ENCODE measurements around the gene LRRC26. TPM values are rescaled to one million over a fixed set of nuclear protein-coding genes. Genes with fewer than 3 reads are reported as not detected.
A peak's percentile ranks its signal among the peaks of the same experiment; 100 is the strongest.

The LRRC26 gene
- total and polyA plus RNA-seq, 2 donors (not counting 3 experiments of a cell fraction or from before 2014, with no cell fraction given), result 0.08 TPM; not detected in 1

- H3K27me3 ChIP-seq (ENCODE audit: control insufficient read depth in 2 of 2, insufficient read depth in 2 of 2, low read length in 2 of 2), result no peaks in the 10 kb centered on the region
- H3K4me3 ChIP-seq (replicated peaks in 1 of 3; ENCODE audit: insufficient read depth in 1 of 3, low read depth in 1 of 3, low read length in 3 of 3), result peak overlapping the region; percentile 57 to 86 (median 64)
- intact Hi-C loops (cut with micrococcal nuclease), result loop anchor here (2.0 kb wide), 1 partner anchor 17 kb away; the partner anchor contains the start of genes NDOR1 and TMEM203
- H3K4me2 ChIP-seq (ENCODE audit: insufficient read depth, low read length), result peak overlapping the region; percentile 62
- ChIA-PET CTCF (interaction anchor here (0.9 to 3.1 kb wide), 8 partner anchors 11 to 159 kb away, joined by 3 to 30 read pairs (median 4); partner anchors contain the start of gene RNF224), POLR2A (interaction anchor here (1.3 kb wide), 1 partner anchor 52 kb away, joined by 7 read pairs; no protein-coding TSS in a partner anchor)
- H3K36me3 ChIP-seq (ENCODE audit: control insufficient read depth in 2 of 2, extremely low read depth in 1 of 2, insufficient read depth in 2 of 2, low read length in 2 of 2), result peaks cover 0 to 37% of the 10 kb centered on the region in 2 experiments
- FAIRE-seq, result no peak
- dilution Hi-C loops (cut with MboI; ENCODE audit: extremely low pct_ligation_motif_present, low sequenced_read_pairs), result no loop called here
- peak overlapping the region; percentile 73 for H2AFZ ChIP-seq (ENCODE audit: low read depth, low read length)
- H4K20me1 ChIP-seq (replicated peaks; ENCODE audit: control insufficient read depth, extremely low read depth, insufficient read depth, low read length), result no peaks in the 10 kb centered on the region
- H3K27ac ChIP-seq (ENCODE audit: insufficient read depth, low read depth, low read length), result no peak overlapping the region
- H3K9me3 ChIP-seq (replicated peaks; ENCODE audit: control insufficient read depth, insufficient read depth, low read length), result no peaks in the 10 kb centered on the region
- H3K9ac ChIP-seq (replicated peaks; ENCODE audit: extremely low read depth, insufficient read depth, low read length), result peak overlapping the region; percentile 61
- peaks cover 17% of the 10 kb centered on the region for H3K4me1 ChIP-seq (ENCODE audit: control insufficient read depth, extremely low read depth, insufficient read depth, low read length)
- no peaks in the 10 kb centered on the region for H3K9me1 ChIP-seq (replicated peaks; ENCODE audit: control insufficient read depth, extremely low read depth, insufficient read depth, low read length)
- BruUV-seq (replicated peaks), result TSS peak; percentile 66
- no peak for DNase-seq (ENCODE audit: low read depth, low spot score)
- peaks cover 33% of the 10 kb centered on the region for H3K79me2 ChIP-seq (ENCODE audit: control insufficient read depth, insufficient read depth, low read length)
- TF ChIP-seq GATA2 (IDR thresholded peaks at IDR 0.05; ENCODE audit: insufficient read depth, insufficient read length, low read depth, low read length), result no peak
- TF ChIP-seq POLR2A (IDR thresholded peaks at IDR 0.05; ENCODE audit: low read depth, low read length), result no peak
- TF ChIP-seq EZH2 (IDR thresholded peaks at IDR 0.05; ENCODE audit: borderline replicate concordance, low read depth, low read length, severe bottlenecking), result no peak
- no peak for TF ChIP-seq POLR2AphosphoS5 (IDR thresholded peaks at IDR 0.05; ENCODE audit: insufficient read depth, low read depth, low read length)
- TF ChIP-seq MYC (IDR thresholded peaks at IDR 0.05; ENCODE audit: low read depth, low read length), result no peak
- TF ChIP-seq, protein P1, sequence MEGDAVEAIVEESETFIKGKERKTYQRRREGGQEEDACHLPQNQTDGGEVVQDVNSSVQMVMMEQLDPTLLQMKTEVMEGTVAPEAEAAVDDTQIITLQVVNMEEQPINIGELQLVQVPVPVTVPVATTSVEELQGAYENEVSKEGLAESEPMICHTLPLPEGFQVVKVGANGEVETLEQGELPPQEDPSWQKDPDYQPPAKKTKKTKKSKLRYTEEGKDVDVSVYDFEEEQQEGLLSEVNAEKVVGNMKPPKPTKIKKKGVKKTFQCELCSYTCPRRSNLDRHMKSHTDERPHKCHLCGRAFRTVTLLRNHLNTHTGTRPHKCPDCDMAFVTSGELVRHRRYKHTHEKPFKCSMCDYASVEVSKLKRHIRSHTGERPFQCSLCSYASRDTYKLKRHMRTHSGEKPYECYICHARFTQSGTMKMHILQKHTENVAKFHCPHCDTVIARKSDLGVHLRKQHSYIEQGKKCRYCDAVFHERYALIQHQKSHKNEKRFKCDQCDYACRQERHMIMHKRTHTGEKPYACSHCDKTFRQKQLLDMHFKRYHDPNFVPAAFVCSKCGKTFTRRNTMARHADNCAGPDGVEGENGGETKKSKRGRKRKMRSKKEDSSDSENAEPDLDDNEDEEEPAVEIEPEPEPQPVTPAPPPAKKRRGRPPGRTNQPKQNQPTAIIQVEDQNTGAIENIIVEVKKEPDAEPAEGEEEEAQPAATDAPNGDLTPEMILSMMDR (IDR thresholded peaks at IDR 0.05; ENCODE audit: extremely low read depth in 1 of 2, insufficient read depth in 1 of 2, low read depth in 1 of 2, low read length in 2 of 2), result no peak
- TF ChIP-seq, protein P2, sequence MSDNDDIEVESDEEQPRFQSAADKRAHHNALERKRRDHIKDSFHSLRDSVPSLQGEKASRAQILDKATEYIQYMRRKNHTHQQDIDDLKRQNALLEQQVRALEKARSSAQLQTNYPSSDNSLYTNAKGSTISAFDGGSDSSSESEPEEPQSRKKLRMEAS (IDR thresholded peaks at IDR 0.05; ENCODE audit: insufficient read depth, insufficient read length), result no peak
- no peak for TF ChIP-seq FOS (IDR thresholded peaks at IDR 0.05; ENCODE audit: borderline replicate concordance, insufficient read depth, low read length)
- no peak for TF ChIP-seq JUN (IDR thresholded peaks at IDR 0.05; ENCODE audit: borderline replicate concordance, insufficient read depth, insufficient read length, low read depth)
Observed at GRCh38 chr9:137188086-137188489, 18.2 kb upstream of the LRRC26 start.

Measured in endothelial cell of umbilical vein (primary cell).